ENCODE measurements around the gene ATP6V1G2.
"Not testable (repeated sequence)": the region's sequence is repeated elsewhere in the genome, so short reads cannot be mapped to it uniquely, and the experiment has no call there.

DNA sequence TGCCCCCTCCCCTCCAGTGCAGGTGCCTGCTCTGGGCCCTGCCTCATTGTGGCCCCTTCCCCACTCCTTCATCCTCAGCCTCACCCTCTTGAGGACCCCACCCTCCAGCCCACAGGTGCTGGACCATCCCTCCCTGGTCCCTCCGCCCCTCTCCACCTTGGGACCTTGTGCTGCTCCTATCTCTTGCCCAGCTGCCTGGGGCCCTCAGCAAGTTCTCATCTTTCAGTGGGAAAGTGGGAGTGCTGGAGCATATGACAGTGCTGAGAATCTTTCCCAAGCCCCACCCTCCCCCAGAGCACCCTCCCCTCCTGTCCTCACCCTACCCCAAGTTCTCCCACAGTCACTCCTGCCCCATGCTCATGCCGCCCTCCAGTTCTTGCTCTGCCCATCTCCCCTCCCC lies 46.8 kb downstream of the ATP6V1G2 start:
- TF ChIP-seq ZNF565 (CRISPR knock-in tag; conservative IDR thresholded peaks at IDR 0.05; ENCODE audit: low read depth); ZC3H10 (CRISPR knock-in tag; IDR thresholded peaks at IDR 0.05); ZFP3 (CRISPR knock-in tag; IDR thresholded peaks at IDR 0.05); TOX (CRISPR knock-in tag; IDR thresholded peaks at IDR 0.05; ENCODE audit: borderline replicate concordance); ZFP30 (CRISPR knock-in tag; IDR thresholded peaks at IDR 0.05); ZNF8 (CRISPR knock-in tag; IDR thresholded peaks at IDR 0.05); OSR1 (CRISPR knock-in tag; IDR thresholded peaks at IDR 0.05); CSDC2 (CRISPR knock-in tag; IDR thresholded peaks at IDR 0.05); ISL1 (CRISPR knock-in tag; IDR thresholded peaks at IDR 0.05): not testable (repeated sequence)
- TF ChIP-seq, protein P1, sequence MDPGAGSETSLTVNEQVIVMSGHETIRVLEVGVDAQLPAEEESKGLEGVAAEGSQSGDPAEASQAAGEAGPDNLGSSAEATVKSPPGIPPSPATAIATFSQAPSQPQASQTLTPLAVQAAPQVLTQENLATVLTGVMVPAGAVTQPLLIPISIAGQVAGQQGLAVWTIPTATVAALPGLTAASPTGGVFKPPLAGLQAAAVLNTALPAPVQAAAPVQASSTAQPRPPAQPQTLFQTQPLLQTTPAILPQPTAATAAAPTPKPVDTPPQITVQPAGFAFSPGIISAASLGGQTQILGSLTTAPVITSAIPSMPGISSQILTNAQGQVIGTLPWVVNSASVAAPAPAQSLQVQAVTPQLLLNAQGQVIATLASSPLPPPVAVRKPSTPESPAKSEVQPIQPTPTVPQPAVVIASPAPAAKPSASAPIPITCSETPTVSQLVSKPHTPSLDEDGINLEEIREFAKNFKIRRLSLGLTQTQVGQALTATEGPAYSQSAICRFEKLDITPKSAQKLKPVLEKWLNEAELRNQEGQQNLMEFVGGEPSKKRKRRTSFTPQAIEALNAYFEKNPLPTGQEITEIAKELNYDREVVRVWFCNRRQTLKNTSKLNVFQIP (CRISPR knock-in tag; IDR thresholded peaks at IDR 0.05; ENCODE audit: borderline replicate concordance, low read depth), result not testable (repeated sequence)
- TF ChIP-seq, protein P2, sequence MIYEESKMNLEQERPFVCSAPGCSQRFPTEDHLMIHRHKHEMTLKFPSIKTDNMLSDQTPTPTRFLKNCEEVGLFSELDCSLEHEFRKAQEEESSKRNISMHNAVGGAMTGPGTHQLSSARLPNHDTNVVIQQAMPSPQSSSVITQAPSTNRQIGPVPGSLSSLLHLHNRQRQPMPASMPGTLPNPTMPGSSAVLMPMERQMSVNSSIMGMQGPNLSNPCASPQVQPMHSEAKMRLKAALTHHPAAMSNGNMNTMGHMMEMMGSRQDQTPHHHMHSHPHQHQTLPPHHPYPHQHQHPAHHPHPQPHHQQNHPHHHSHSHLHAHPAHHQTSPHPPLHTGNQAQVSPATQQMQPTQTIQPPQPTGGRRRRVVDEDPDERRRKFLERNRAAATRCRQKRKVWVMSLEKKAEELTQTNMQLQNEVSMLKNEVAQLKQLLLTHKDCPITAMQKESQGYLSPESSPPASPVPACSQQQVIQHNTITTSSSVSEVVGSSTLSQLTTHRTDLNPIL (CRISPR knock-in tag; IDR thresholded peaks at IDR 0.05; ENCODE audit: low read depth), result not testable (repeated sequence)
- TF ChIP-seq, protein P3, sequence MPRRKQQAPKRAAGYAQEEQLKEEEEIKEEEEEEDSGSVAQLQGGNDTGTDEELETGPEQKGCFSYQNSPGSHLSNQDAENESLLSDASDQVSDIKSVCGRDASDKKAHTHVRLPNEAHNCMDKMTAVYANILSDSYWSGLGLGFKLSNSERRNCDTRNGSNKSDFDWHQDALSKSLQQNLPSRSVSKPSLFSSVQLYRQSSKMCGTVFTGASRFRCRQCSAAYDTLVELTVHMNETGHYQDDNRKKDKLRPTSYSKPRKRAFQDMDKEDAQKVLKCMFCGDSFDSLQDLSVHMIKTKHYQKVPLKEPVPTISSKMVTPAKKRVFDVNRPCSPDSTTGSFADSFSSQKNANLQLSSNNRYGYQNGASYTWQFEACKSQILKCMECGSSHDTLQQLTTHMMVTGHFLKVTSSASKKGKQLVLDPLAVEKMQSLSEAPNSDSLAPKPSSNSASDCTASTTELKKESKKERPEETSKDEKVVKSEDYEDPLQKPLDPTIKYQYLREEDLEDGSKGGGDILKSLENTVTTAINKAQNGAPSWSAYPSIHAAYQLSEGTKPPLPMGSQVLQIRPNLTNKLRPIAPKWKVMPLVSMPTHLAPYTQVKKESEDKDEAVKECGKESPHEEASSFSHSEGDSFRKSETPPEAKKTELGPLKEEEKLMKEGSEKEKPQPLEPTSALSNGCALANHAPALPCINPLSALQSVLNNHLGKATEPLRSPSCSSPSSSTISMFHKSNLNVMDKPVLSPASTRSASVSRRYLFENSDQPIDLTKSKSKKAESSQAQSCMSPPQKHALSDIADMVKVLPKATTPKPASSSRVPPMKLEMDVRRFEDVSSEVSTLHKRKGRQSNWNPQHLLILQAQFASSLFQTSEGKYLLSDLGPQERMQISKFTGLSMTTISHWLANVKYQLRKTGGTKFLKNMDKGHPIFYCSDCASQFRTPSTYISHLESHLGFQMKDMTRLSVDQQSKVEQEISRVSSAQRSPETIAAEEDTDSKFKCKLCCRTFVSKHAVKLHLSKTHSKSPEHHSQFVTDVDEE (CRISPR knock-in tag; IDR thresholded peaks at IDR 0.05), result not testable (repeated sequence)
- TF ChIP-seq, protein P4, sequence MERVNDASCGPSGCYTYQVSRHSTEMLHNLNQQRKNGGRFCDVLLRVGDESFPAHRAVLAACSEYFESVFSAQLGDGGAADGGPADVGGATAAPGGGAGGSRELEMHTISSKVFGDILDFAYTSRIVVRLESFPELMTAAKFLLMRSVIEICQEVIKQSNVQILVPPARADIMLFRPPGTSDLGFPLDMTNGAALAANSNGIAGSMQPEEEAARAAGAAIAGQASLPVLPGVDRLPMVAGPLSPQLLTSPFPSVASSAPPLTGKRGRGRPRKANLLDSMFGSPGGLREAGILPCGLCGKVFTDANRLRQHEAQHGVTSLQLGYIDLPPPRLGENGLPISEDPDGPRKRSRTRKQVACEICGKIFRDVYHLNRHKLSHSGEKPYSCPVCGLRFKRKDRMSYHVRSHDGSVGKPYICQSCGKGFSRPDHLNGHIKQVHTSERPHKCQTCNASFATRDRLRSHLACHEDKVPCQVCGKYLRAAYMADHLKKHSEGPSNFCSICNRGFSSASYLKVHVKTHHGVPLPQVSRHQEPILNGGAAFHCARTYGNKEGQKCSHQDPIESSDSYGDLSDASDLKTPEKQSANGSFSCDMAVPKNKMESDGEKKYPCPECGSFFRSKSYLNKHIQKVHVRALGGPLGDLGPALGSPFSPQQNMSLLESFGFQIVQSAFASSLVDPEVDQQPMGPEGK (CRISPR knock-in tag; IDR thresholded peaks at IDR 0.05; ENCODE audit: borderline replicate concordance), result not testable (repeated sequence)
